DMS 273 treated with DMSO at 0.1 percent for 48 hours (cell line): ENCODE measurements around the gene CCDC122.

Experiments
- DNase-seq: peaks from one replicate; lab custom pipeline; 2025; lab: John Stamatoyannopoulos, UW

Gene CCDC122

DNA sequence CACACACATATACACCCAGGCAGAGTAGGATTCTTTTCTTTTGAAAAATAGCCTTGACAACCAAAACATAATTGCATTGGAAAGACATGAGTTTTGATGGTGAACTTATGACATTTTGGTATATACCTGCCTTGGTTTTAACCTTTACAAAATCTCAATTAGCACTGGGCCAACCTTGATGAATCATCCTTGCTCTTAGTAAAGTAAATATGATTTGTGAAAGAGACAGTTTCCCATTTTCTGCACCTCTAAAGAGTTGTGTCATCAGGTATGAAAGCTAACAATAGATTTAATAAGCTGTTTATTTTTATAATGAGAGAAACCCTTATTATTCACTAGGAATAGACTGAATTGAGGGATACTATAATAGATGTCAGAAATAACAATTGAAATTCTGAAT is 77.0 kb downstream of the CCDC122 start:
- no peak for DNase-seq

GRCh38 chr13:43800828-43801227 is 78.7 kb downstream of the CCDC122 start:
- no peak for DNase-seq

DNA sequence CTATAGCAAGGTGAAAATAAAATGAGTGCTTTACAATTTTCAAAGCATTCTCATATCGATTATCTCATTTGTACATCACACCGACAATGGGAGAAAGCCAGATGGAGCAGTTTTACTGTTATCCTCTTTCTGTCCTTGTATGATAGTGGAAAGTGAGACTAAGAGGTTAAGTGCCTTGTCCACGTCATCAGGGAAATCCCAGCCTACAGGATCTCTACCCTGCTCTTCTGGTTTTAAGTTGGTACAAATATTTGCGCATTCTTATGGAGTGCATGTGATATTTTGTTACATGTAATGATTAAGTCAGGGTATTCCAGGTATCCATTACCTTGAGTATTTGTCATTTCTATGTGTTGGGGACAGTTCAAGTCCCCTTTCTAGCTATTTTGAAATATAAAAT is 80.3 kb downstream of the CCDC122 start:
- no peak for DNase-seq

- no peak for DNase-seq
Observed at GRCh38 chr13:43797869-43798268, 81.7 kb downstream of the CCDC122 start.

GRCh38 chr13:43797159-43797558 is 82.4 kb downstream of the CCDC122 start:
- DNase-seq: no peak

DNA sequence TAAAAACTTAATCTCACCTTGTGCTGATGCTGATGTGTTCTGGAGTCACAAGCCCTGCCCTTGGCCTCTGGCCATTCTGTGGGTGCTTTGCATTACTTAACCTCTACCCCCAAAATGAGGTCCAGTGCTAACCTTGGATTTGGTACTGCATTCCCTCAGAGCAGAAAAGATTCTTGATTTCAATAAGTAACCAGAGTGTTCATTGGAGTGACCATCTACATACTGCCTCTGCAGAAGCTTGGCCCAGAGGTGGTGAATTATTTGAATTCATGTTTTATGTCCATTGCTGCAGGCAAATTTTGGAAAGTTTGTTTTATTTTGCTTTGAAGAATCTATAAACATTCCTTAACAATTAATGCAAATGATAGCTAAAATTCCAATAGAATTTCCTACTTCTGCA is 85.1 kb downstream of the CCDC122 start:
- no peak for DNase-seq

DNA sequence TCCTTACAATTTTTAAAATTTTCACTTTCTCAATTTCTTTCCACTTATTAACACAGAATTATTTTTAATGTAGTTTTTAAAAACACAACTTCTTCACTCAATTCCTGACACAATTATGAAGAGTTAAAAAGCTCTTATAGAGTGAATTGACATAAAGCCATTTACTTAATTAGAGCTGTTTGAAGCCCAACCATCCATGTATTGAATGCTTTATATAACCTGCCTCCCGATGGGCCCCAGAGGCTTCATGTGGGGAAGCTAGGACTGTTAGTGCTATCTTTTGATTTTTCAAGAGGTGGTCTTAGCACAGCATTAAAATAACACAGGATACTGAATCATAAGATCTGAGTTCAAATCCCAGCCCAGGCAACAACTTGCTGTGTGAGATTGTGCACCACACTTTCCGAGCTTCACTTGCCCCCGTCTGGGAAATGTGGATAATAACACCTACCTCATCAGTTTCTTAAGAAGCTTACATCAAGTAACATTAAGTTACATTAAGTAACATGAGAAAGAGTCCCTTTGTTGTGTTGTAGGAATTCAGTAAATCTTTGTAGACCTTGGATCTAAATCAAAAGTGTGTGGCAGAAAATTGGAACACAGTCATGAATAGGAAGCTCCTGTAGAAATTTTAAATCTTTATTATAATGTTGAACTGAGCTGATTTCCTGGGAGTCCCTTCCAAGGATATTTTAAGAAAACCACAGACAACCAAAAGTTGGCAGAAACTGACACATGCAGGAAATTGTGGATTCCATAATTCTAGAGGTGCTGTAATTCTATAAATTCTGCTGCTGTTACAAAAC is 87.3 kb downstream of the CCDC122 start:
- DNase-seq: no peak

DNA sequence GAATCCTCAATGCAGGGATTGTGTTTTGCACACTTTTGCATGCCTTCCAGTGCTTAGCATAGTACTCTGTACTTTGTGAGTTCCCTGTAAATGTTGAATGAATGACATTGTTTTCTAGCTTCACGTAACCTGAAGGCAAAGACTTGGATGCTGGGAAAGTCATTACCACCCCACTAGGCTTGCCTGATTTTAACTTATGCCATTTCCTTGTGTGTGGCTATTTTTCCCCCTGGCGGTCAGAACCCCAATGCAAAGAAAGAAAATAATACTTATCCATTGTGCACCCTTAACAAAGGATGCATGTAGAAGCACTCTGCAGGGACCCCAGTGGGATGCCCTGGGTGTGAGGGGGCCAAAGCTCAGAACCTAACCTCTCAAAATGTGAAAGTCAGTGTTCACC is 91.5 kb downstream of the CCDC122 start:
- peak; percentile 46 for DNase-seq

GRCh38 chr13:43787518-43787891 is 92.0 kb downstream of the CCDC122 start:
- DNase-seq: no peak

- DNase-seq: peak; percentile 71
Observed at GRCh38 chr13:43786766-43787517, 92.6 kb downstream of the CCDC122 start, which contains the start of gene ENOX1. Gene ENOX1 (minus strand): TSS chr13:43786972.

DNA sequence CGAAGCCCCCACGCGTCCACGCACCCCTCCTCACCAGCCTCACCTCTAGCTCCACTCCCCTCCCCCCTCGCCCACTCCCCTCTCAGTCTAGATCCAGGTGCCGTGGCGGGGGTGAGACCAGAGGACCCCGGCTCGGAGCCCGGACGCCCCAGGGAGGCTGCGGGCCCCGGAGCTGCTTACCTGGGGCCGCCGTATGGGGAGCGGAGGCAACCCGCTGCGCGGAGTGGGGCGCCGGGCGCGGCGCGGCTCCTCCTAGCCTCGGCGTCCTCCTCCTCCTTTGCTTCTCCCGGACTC is 93.1 kb downstream of the CCDC122 start:
- DNase-seq: no peak
